GM23338 (cell line): ENCODE results near the gene SFTPD. TPM values are rescaled to one million over a fixed set of nuclear protein-coding genes. Genes with fewer than 3 reads are reported as not detected.

Source experiments
- ATAC-seq: fragments of 200-7000 bp; cut with Tn5 transposase; 3 replicates; pipeline ENCODE4 v1.9.1; 2020
- DNase-seq: peaks from one replicate; pipeline ENCODE4 v3.0.0-alpha.2; 2015; ENCODE audit warnings: low spot score
- H2AFZ ChIP-seq: fragments of 200-600 bp; sonication (generic); 2 replicates; pipeline ENCODE4 v1.8.0; 2016; ENCODE audit warnings: antibody characterized with exemption, mild to moderate bottlenecking, moderate library complexity
- H3F3A ChIP-seq: fragments of 200-600 bp; sonication (generic); replicated peaks from 2 replicates; pipeline ENCODE4 v1.8.0; 2017; ENCODE audit warnings: antibody characterized with exemption, mixed run types, low read depth
- H3K27ac ChIP-seq: fragments of 200-600 bp; sonication (generic); 2 replicates; pipeline ENCODE4 v1.6.1; 2016; ENCODE audit warnings: low read depth
- H3K27me3 ChIP-seq: fragments of 200-600 bp; sonication (generic); 2 replicates; pipeline ENCODE4 v1.8.0; 2016; ENCODE audit warnings: mild to moderate bottlenecking, mixed run types, moderate library complexity; ENCODE audit not compliant: insufficient read depth
- H3K36me3 ChIP-seq: fragments of 200-600 bp; sonication (generic); 2 replicates; pipeline ENCODE4 v1.8.0; 2016; ENCODE audit warnings: mild to moderate bottlenecking; ENCODE audit not compliant: insufficient read depth
- H3K4me1 ChIP-seq: fragments of 200-600 bp; sonication (generic); 2 replicates; pipeline ENCODE4 v1.8.0; 2016; ENCODE audit warnings: mild to moderate bottlenecking, moderate library complexity; ENCODE audit not compliant: insufficient read depth
- H3K4me2 ChIP-seq: fragments of 200-600 bp; sonication (generic); 2 replicates; pipeline ENCODE4 v1.7.1; 2017; ENCODE audit warnings: mixed run types
- H3K4me3 ChIP-seq: fragments of 200-600 bp; sonication (generic); 2 replicates; pipeline ENCODE4 v1.6.1; 2016; ENCODE audit warnings: mixed run types
- H3K79me2 ChIP-seq: fragments of 200-600 bp; sonication (generic); replicated peaks from 2 replicates; pipeline ENCODE4 v1.8.0; 2017; ENCODE audit warnings: mild to moderate bottlenecking; ENCODE audit not compliant: insufficient read depth
- H3K9me2 ChIP-seq: fragments of 200-600 bp; sonication (generic); 2 replicates; pipeline ENCODE4 v1.8.0; 2017; ENCODE audit not compliant: insufficient read depth
- H4K20me1 ChIP-seq: fragments of 200-600 bp; sonication (generic); replicated peaks from 2 replicates; pipeline ENCODE4 v1.8.0; 2017; ENCODE audit warnings: mild to moderate bottlenecking; ENCODE audit not compliant: insufficient read depth
- H3K27ac Mint-ChIP-seq: 2 replicates; pipeline ENCODE4 v1.8.0; 2020; ENCODE audit warnings: inconsistent platforms, mild to moderate bottlenecking, moderate library complexity, mixed read lengths
- H3K27me3 Mint-ChIP-seq: 3 replicates; pipeline ENCODE4 v1.8.0; 2022; ENCODE audit warnings: low read depth, mild to moderate bottlenecking, moderate library complexity, mixed read lengths, inconsistent platforms; ENCODE audit not compliant: insufficient read depth, poor library complexity
- H3K36me3 Mint-ChIP-seq: 3 replicates; pipeline ENCODE4 v1.8.0; 2021; ENCODE audit warnings: low read depth, mild to moderate bottlenecking, inconsistent platforms, moderate library complexity, mixed read lengths
- H3K4me1 Mint-ChIP-seq: 3 replicates; pipeline ENCODE4 v1.8.0; 2020; ENCODE audit warnings: mild to moderate bottlenecking, inconsistent platforms, mixed read lengths
- H3K4me3 Mint-ChIP-seq: 3 replicates; pipeline ENCODE4 v1.8.0; 2021; ENCODE audit warnings: moderate library complexity, mild to moderate bottlenecking, inconsistent platforms, mixed read lengths
- H3K9me3 Mint-ChIP-seq: 3 replicates; pipeline ENCODE4 v1.8.0; 2020; ENCODE audit warnings: moderate library complexity, mild to moderate bottlenecking, inconsistent platforms, mixed read lengths
- CREB1 ChIP-seq: fragments of 250-450 bp; sonication (Bioruptor Pico); IDR thresholded peaks from 2 replicates; pipeline ENCODE4 v1.5.0; 2020; ENCODE audit warnings: low read depth, mild to moderate bottlenecking, moderate library complexity
- ETS1 ChIP-seq: IDR thresholded peaks from 2 replicates; pipeline ENCODE4 v1.6.1; 2016; ENCODE audit warnings: antibody characterized with exemption
- EZH2 ChIP-seq: fragments of 200-600 bp; sonication (generic); IDR thresholded peaks from one replicate; pipeline ENCODE4 v1.8.0; 2017; ENCODE audit warnings: antibody characterized with exemption, mild to moderate bottlenecking, low read depth; ENCODE audit not compliant: unreplicated experiment
- NANOG ChIP-seq: IDR thresholded peaks from 2 replicates; pipeline ENCODE4 v1.6.1; 2016; ENCODE audit warnings: antibody characterized with exemption, borderline replicate concordance
- ZNF114 ChIP-seq: fragments of 250-450 bp; sonication (Bioruptor Pico); IDR thresholded peaks from 2 replicates; pipeline ENCODE4 v1.5.0; 2020; ENCODE audit warnings: mild to moderate bottlenecking, moderate library complexity
- ZNF462 ChIP-seq: fragments of 250-450 bp; sonication (Bioruptor Pico); IDR thresholded peaks from 2 replicates; pipeline ENCODE4 v1.5.0; 2020; ENCODE audit warnings: mild to moderate bottlenecking, moderate library complexity
- polyA plus RNA-seq: library from polyadenylated mRNA; unstranded; fragments of >200 nt; fragmentation: Nextera tagmentation; extraction: Ambion mirVana; gene quantifications from 2 replicates; pipeline ENCODE4 v1.2.1, GENCODE V29; 2016
- total RNA-seq: library from RNA; depleted of rRNA; stranded (reverse); fragments of >200 nt; shearing (Covaris generic); gene quantifications from 2 replicates; pipeline ENCODE4 v1.2.3, GENCODE V29; 2014

SFTPD gene
- total and polyA plus RNA-seq, 2 experiments from 2014 or later: not detected

GRCh38 chr10:79985481-79986072 is 36.7 kb upstream of the SFTPD start (continued):
- TF ChIP-seq ZNF462 (CRISPR knock-in tag) (no peak), EZH2 (no peak)

- Mint-ChIP-seq H3K4me3 (no peak overlapping the region), H3K4me1 (peaks cover 12% of the 10 kb centered on the region), H3K27me3 (peaks cover 21% of the 10 kb centered on the region), H3K27ac (no peak overlapping the region), H3K36me3 (no peaks in the 10 kb centered on the region; the same call in 1 of the 3 replicates), H3K9me3 (0 out of 3 replicates have a peak, but pooled peaks cover 5% of the 10 kb centered on the region)
- Histone ChIP-seq H3F3A (no peaks in the 10 kb centered on the region), H4K20me1 (no peaks in the 10 kb centered on the region), H2AFZ (no peak overlapping the region), H3K4me2 (no peak overlapping the region), H3K27ac (no peak overlapping the region), H3K36me3 (no peaks in the 10 kb centered on the region), H3K4me3 (no peak overlapping the region), H3K4me1 (peaks cover 19% of the 10 kb centered on the region), H3K9me2 (no peaks in the 10 kb centered on the region), H3K27me3 (peaks cover 30% of the 10 kb centered on the region), H3K79me2 (no peaks in the 10 kb centered on the region)
- ATAC-seq (no peak), DNase-seq (no peak)
- TF ChIP-seq NANOG (no peak), CREB1 (CRISPR knock-in tag) (no peak), ZNF114 (no peak), ETS1 (no peak)
Observed at GRCh38 chr10:79984851-79985250, 35.9 kb upstream of the SFTPD start.
